Astrocyte (in vitro differentiated cells and primary cell): ENCODE results near the gene CDRT4. TPM values are rescaled to one million over a fixed set of nuclear protein-coding genes. Genes with fewer than 3 reads are reported as not detected.
A peak's percentile ranks its signal among the peaks of the same experiment; 100 is the strongest.

Experiments used
- DNase-seq: peaks from one replicate; pipeline ENCODE4 v3.0.0-alpha.2; 2010; ENCODE audit warnings: low read depth
- FAIRE-seq: peaks from 2 replicates; lab custom pipeline; 2011; peaks lifted over from hg19 to GRCh38; lab: Jason Lieb, UNC
- H2AFZ ChIP-seq: 2 replicates; pipeline ENCODE4 v1.6.0; 2012; ENCODE audit warnings: low read depth, low read length, inconsistent platforms
- H3K27ac ChIP-seq: 2 replicates; pipeline ENCODE4 v1.5.1; 2011; ENCODE audit warnings: low read depth, low read length, inconsistent platforms
- H3K27me3 ChIP-seq: 2 replicates; pipeline ENCODE4 v1.6.0; 2011; ENCODE audit warnings: low read length, inconsistent platforms; ENCODE audit not compliant: insufficient read depth
- H3K36me3 ChIP-seq: 2 replicates; pipeline ENCODE4 v1.5.1; 2011; ENCODE audit warnings: low read length, inconsistent platforms; ENCODE audit not compliant: insufficient read depth
- H3K4me1 ChIP-seq: 2 replicates; pipeline ENCODE4 v1.5.1; 2011; ENCODE audit warnings: low read length, inconsistent platforms; ENCODE audit not compliant: insufficient read depth
- H3K4me2 ChIP-seq: 2 replicates; pipeline ENCODE4 v1.6.0; 2012; ENCODE audit warnings: low read length, inconsistent platforms
- H3K4me3 ChIP-seq: 2 replicates; pipeline ENCODE4 v1.5.1; 2011; ENCODE audit warnings: low read depth, mild to moderate bottlenecking, low read length, inconsistent platforms; ENCODE audit not compliant: insufficient read depth
- H3K79me2 ChIP-seq: 2 replicates; pipeline ENCODE4 v1.6.0; 2012; ENCODE audit warnings: mild to moderate bottlenecking, low read length, inconsistent platforms; ENCODE audit not compliant: insufficient read depth
- H3K9ac ChIP-seq: 2 replicates; pipeline ENCODE4 v1.6.0; 2012; ENCODE audit warnings: mild to moderate bottlenecking, low read length, inconsistent platforms
- H3K9me3 ChIP-seq: 2 replicates; pipeline ENCODE4 v1.5.1; 2012; ENCODE audit warnings: low read depth, mild to moderate bottlenecking, low read length, inconsistent platforms; ENCODE audit not compliant: insufficient read depth
- H4K20me1 ChIP-seq: 2 replicates; pipeline ENCODE4 v1.6.0; 2012; ENCODE audit warnings: low read length, inconsistent platforms; ENCODE audit not compliant: insufficient read depth
- H3K27ac Mint-ChIP-seq: one replicate; pipeline ENCODE4 v1.8.0; 2021; ENCODE audit warnings: mild to moderate bottlenecking, mixed read lengths; ENCODE audit not compliant: unreplicated experiment
- H3K27me3 Mint-ChIP-seq: one replicate; pipeline ENCODE4 v1.8.0; 2021; ENCODE audit warnings: low read depth, mixed read lengths; ENCODE audit not compliant: unreplicated experiment
- H3K36me3 Mint-ChIP-seq: one replicate; pipeline ENCODE4 v1.8.0; 2021; ENCODE audit warnings: low read depth, mixed read lengths; ENCODE audit not compliant: unreplicated experiment
- H3K4me1 Mint-ChIP-seq: one replicate; pipeline ENCODE4 v1.8.0; 2021; ENCODE audit warnings: low read depth, mixed read lengths; ENCODE audit not compliant: unreplicated experiment
- H3K4me3 Mint-ChIP-seq: one replicate; pipeline ENCODE4 v1.8.0; 2021; ENCODE audit warnings: mild to moderate bottlenecking, moderate library complexity, mixed read lengths; ENCODE audit not compliant: unreplicated experiment
- H3K9me3 Mint-ChIP-seq: one replicate; pipeline ENCODE4 v1.8.0; 2021; ENCODE audit warnings: mild to moderate bottlenecking, mixed read lengths; ENCODE audit not compliant: unreplicated experiment
- EZH2 ChIP-seq: IDR thresholded peaks from 2 replicates; pipeline ENCODE4 v1.6.1; 2012; ENCODE audit warnings: mild to moderate bottlenecking, low read length, inconsistent platforms; ENCODE audit not compliant: insufficient read depth
- total RNA-seq: library from RNA; stranded (reverse); gene quantifications from 2 replicates; pipeline ENCODE4 v1.2.1, GENCODE V29; 2021
- TF ChIP-seq, protein P1 (sequence below): IDR thresholded peaks from 2 replicates; pipeline ENCODE4 v1.5.1; 2011; ENCODE audit warnings: low read depth, mild to moderate bottlenecking, inconsistent platforms, low read length, moderate library complexity; ENCODE audit not compliant: insufficient read depth

Gene CDRT4
- total RNA-seq, 1 donor from 2014 or later, result 8.8 TPM

DNA sequence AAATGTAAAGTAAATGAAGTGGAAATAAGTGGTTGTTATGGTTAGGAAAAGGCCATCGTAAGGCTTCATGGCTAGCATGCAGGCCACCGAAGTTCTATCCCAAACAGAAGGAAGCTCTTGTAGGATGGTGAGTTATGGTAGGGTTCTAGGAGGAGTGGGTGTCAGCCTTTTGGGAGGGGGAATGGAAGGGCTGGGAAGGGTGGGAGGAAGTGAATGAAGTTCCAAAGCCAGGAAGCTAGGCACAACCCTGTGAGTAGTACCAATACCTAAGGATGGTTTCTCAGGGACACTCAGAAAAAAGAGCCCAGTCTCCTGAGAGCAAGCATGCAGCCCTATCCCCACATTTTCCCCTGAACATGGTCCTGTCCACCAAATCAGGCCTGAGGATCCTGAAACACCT, 36.3 kb upstream of the CDRT4 start:
- peaks cover 5% of the 10 kb centered on the region for H3K4me1 ChIP-seq

DNA sequence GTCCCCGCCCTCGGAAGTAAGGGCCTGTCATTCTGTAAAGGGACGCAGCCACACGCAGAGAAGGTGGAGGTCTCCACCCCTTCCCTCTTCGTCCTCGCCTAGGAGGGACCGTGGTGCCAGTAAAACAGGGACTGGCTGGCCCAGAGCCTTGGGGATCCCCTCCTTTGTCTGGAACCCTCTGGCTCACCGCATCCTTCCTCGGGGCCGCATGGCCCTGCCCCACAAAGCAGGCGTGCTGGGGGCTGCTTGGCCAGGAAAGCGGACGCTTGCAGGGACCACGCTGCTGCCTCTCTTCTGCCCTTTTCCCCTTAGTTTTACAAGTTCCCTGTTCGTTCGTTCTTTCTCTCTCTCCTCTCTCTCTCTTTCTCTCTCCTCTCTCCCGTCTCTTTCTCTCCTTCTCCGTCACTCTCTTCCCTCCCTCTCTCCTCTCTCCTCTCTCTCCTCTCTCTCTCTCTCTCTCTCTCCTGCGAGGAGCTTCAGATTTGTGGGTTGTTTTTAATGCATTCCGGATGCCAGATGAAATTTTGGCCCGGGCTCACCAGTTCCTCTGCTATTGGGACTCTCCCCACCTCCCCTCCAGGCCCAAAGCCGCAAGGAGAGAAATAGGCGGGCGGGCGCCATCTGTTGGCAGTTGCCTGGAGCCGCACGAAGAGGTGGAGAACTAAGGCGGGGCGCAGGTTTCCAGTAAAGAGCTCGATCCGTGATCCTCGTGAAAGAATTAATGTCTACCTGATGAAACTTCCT, 35.1 kb upstream of the CDRT4 start:
- Histone ChIP-seq H3K4me2 (peak overlapping the region; percentile 81), H3K9ac (peak overlapping the region; percentile 71), H3K9me3 (no peaks in the 10 kb centered on the region), H3K4me1 (peaks cover 5% of the 10 kb centered on the region), H2AFZ (peak overlapping the region; percentile 50), H3K27me3 (no peaks in the 10 kb centered on the region), H3K36me3 (peaks cover 7% of the 10 kb centered on the region), H3K79me2 (no peaks in the 10 kb centered on the region), H4K20me1 (peaks cover 8% of the 10 kb centered on the region), H3K27ac (no peak overlapping the region), H3K4me3 (no peak overlapping the region)
- DNase-seq (peak; percentile 89), FAIRE-seq (no peak)
- H3K27ac Mint-ChIP-seq, result no peak overlapping the region
- peaks cover 50% of the 10 kb centered on the region for H3K36me3 Mint-ChIP-seq
- no peaks in the 10 kb centered on the region for H3K9me3 Mint-ChIP-seq
- no peak overlapping the region for H3K4me3 Mint-ChIP-seq
- TF ChIP-seq, protein P1, sequence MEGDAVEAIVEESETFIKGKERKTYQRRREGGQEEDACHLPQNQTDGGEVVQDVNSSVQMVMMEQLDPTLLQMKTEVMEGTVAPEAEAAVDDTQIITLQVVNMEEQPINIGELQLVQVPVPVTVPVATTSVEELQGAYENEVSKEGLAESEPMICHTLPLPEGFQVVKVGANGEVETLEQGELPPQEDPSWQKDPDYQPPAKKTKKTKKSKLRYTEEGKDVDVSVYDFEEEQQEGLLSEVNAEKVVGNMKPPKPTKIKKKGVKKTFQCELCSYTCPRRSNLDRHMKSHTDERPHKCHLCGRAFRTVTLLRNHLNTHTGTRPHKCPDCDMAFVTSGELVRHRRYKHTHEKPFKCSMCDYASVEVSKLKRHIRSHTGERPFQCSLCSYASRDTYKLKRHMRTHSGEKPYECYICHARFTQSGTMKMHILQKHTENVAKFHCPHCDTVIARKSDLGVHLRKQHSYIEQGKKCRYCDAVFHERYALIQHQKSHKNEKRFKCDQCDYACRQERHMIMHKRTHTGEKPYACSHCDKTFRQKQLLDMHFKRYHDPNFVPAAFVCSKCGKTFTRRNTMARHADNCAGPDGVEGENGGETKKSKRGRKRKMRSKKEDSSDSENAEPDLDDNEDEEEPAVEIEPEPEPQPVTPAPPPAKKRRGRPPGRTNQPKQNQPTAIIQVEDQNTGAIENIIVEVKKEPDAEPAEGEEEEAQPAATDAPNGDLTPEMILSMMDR, result peak; percentile 63
- no peak for TF ChIP-seq EZH2
- H3K27me3 Mint-ChIP-seq, result no peaks in the 10 kb centered on the region
- peaks cover 3% of the 10 kb centered on the region for H3K4me1 Mint-ChIP-seq

More for the DNA sequence above, 36.3 kb upstream of the CDRT4 start:
- H3K4me3 Mint-ChIP-seq, result no peak overlapping the region
- H3K36me3 Mint-ChIP-seq, result peaks cover 46% of the 10 kb centered on the region
- Histone ChIP-seq H3K9ac (no peak overlapping the region), H3K4me2 (no peak overlapping the region), H3K9me3 (no peaks in the 10 kb centered on the region), H3K36me3 (peaks cover 7% of the 10 kb centered on the region), H4K20me1 (peaks cover 8% of the 10 kb centered on the region), H3K79me2 (no peaks in the 10 kb centered on the region), H3K27ac (no peak overlapping the region), H3K4me3 (no peak overlapping the region), H2AFZ (no peak overlapping the region), H3K27me3 (no peaks in the 10 kb centered on the region)
- H3K27ac Mint-ChIP-seq, result no peak overlapping the region
- H3K4me1 Mint-ChIP-seq, result peaks cover 14% of the 10 kb centered on the region
- no peaks in the 10 kb centered on the region for H3K27me3 Mint-ChIP-seq
- FAIRE-seq (no peak), DNase-seq (no peak)
- H3K9me3 Mint-ChIP-seq, result peaks cover 2% of the 10 kb centered on the region
- no peak for TF ChIP-seq EZH2
- TF ChIP-seq, protein P1, result no peak

DNA sequence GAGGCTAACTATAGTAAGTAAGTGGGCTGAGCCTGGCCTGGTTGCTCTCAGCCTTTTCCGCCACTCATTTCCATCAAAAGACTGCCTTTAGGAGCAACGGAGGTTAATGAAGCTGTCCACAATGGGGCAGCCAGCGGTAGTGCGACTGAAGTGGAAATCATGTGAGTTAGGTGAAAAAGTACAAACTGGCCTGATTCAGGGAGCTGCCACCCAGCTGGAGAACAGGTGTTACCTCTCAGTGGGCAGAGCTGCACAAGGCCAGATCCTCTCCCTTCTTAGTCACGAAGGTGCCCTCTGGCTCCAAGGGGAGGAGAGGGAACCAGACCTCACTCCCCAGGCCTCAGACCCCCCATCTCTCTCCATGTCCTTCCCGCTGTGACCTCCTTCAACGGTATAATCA, 34.4 kb upstream of the CDRT4 start:
- H3K27ac Mint-ChIP-seq, result no peak overlapping the region
- no peak overlapping the region for H3K9ac ChIP-seq
- H4K20me1 ChIP-seq, result peaks cover 8% of the 10 kb centered on the region
- DNase-seq (no peak), FAIRE-seq (no peak)
- no peak overlapping the region for H2AFZ ChIP-seq
- H3K4me2 ChIP-seq, result no peak overlapping the region
- peaks cover 12% of the 10 kb centered on the region for H3K36me3 ChIP-seq
- H3K79me2 ChIP-seq, result no peaks in the 10 kb centered on the region
- no peak overlapping the region for H3K4me3 ChIP-seq
- peaks cover 44% of the 10 kb centered on the region for H3K36me3 Mint-ChIP-seq
- peaks cover 3% of the 10 kb centered on the region for H3K4me1 Mint-ChIP-seq
- no peaks in the 10 kb centered on the region for H3K27me3 Mint-ChIP-seq
- no peak overlapping the region for H3K4me3 Mint-ChIP-seq
- peaks cover 5% of the 10 kb centered on the region for H3K4me1 ChIP-seq
- no peaks in the 10 kb centered on the region for H3K9me3 Mint-ChIP-seq
- no peaks in the 10 kb centered on the region for H3K27me3 ChIP-seq
- H3K27ac ChIP-seq, result no peak overlapping the region
- TF ChIP-seq EZH2, result no peak
- TF ChIP-seq, protein P1, result no peak
- no peaks in the 10 kb centered on the region for H3K9me3 ChIP-seq
